ENCODE results near the gene DUSP23.

DNA sequence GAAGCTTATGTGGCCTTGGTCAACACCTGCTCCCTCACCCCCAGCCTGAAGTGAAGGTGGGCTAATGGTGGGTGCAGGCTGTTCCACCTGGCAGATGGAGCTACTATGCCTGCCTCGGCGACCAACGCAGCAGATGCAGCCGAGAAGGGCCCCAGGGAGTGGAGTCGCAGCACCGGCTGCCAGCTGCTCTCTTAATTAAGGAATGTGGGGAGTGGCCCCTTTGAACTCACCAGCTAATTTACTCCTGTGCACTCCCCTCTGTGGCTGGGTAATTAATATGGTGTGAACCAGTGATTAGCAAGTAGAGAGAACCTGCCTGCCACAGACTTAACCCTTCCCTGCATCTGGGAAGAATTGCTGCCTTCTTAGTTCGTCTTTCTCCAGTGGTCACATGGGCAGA lies 42.6 kb downstream of the DUSP23 start:
- no peak for TF ChIP-seq EZH2 (IDR thresholded peaks at IDR 0.05)
- TF ChIP-seq POLR2AphosphoS5 (IDR thresholded peaks at IDR 0.05; ENCODE audit: borderline replicate concordance, low read depth, low read length), result no peak

Measured in SK-N-MC (cell line).